Measurements from ENCODE around the gene NFKBIB. TPM values are rescaled to one million over a fixed set of nuclear protein-coding genes. Genes with fewer than 3 reads are reported as not detected.

Gene NFKBIB
- total and polyA plus RNA-seq, 2 of the 13 experiments (the other 11 are each of a cell fraction or from before 2014, with no cell fraction given), result 8.6 to 14.9 TPM

DNA sequence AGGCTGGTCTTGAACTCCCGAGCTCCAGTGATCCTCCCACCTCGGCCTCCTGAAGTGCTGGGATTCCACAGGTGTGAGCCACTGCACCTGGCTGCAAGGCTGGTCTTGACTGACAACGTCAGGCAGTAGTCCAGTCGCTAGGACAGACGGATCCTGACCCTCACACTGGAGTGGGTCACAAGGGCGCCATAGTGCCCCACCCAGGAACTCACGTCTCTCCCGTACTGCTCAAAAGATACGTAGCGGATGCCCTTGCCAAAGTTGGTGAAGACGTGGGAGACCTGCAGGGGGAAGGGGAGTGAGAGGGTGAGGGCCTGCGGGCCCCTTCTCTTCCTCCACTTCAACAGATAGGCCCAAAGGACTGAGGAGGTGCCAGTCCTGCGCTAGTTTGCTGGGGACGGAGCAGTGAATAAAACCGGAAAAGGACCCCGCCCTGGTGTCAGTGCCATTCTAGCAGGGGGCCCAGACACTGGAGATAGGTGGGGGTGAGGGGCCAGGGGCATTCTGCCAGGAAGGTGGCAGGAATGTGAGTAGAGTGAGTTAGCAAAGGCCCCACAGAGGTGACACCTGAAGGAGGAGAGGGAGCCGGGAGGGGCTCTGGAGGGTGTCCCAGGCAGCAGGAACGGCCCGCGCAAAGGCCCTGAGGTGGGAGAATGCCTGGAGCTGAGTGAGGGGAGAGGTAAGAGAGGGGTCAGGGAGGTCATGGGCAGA is 42.9 kb downstream of the NFKBIB start:
- WGBS (ENCODE audit: low lambda C conversion rate), result 90% methylated on average over 20 of the region's 20 CpGs
- no peak overlapping the region for H3K27ac ChIP-seq (ENCODE audit: extremely low read length, insufficient read depth, low read length)
- ChIA-PET POLR2A (no interaction called here), CTCF (ENCODE audit: low intra/inter-chr PET ratio, low total read pairs) (no interaction called here)
- no peaks in the 10 kb centered on the region for H4K20me1 ChIP-seq (ENCODE audit: insufficient read depth, low read length)
- intact Hi-C loops (cut with micrococcal nuclease; ENCODE audit: unreplicated experiment) (no loop called here), in situ Hi-C loops (cut with HindIII; ENCODE audit: extremely low pct_ligation_motif_present, low pct_unique_long_range_greater_than_20kb) (no loop called here)
- H3K36me3 ChIP-seq (replicated peaks in 1 of 2; ENCODE audit: control insufficient read depth in 1 of 2, insufficient read depth in 2 of 2, low read length in 2 of 2), result peaks cover 14 to 25% of the 10 kb centered on the region in 2 experiments
- H3K9me3 ChIP-seq (ENCODE audit: low read length), result no peaks in the 10 kb centered on the region
- ATAC-seq (peak; percentile 37), DNase-seq (ENCODE audit: low spot score) (no peak), FAIRE-seq (no peak)
- H2AFZ ChIP-seq (ENCODE audit: low read length), result no peak overlapping the region
- no peaks in the 10 kb centered on the region for H3K4me1 ChIP-seq (ENCODE audit: insufficient read depth, low read length)
- H3K79me2 ChIP-seq (ENCODE audit: insufficient read depth, low read length), result no peaks in the 10 kb centered on the region
- H3K4me2 ChIP-seq (ENCODE audit: low read depth, low read length), result no peak overlapping the region
- H3K27me3 ChIP-seq (ENCODE audit: control insufficient read depth in 1 of 2, insufficient read depth in 2 of 2, low read length in 2 of 2), result no peaks in the 10 kb centered on the region
- BruUV-seq (replicated peaks), result no TSS peak
- H3K4me3 ChIP-seq (replicated peaks in 1 of 3; ENCODE audit: insufficient read depth in 1 of 3, low read depth in 2 of 3, low read length in 3 of 3), result no peak overlapping the region
- no peak overlapping the region for H3K9ac ChIP-seq (ENCODE audit: insufficient read depth, low read depth, low read length)
- TF ChIP-seq ZBTB38 (CRISPR knock-in tag; IDR thresholded peaks at IDR 0.05) (0 out of 2 replicates have a peak, but pooled peaks have one; percentile 29), ZUFSP (CRISPR knock-in tag; IDR thresholded peaks at IDR 0.05; ENCODE audit: borderline replicate concordance) (no peak), PBX2 (CRISPR knock-in tag; IDR thresholded peaks at IDR 0.05) (no peak), ZNF160 (CRISPR knock-in tag; IDR thresholded peaks at IDR 0.05) (no peak), KDM2A (CRISPR knock-in tag; IDR thresholded peaks at IDR 0.05; ENCODE audit: borderline replicate concordance, low read depth) (0 out of 2 replicates have a peak, but pooled peaks have one; percentile 24), SAFB2 (CRISPR knock-in tag; IDR thresholded peaks at IDR 0.05; ENCODE audit: borderline replicate concordance, low read depth) (no peak), SMARCE1 (IDR thresholded peaks at IDR 0.05; ENCODE audit: borderline replicate concordance) (no peak), POLR2AphosphoS5 (IDR thresholded peaks at IDR 0.05; ENCODE audit: low read depth, low read length) (peak; percentile 59), ZNF7 (CRISPR knock-in tag; IDR thresholded peaks at IDR 0.05) (no peak), SP5 (CRISPR knock-in tag; IDR thresholded peaks at IDR 0.05; ENCODE audit: borderline replicate concordance, low read depth) (no peak), CBX5 (CRISPR knock-in tag; IDR thresholded peaks at IDR 0.05; ENCODE audit: borderline replicate concordance) (no peak), ZNF746 (CRISPR knock-in tag; IDR thresholded peaks at IDR 0.05) (no peak), HDAC2 (CRISPR knock-in tag; IDR thresholded peaks at IDR 0.05) (no peak), NR2C2 (CRISPR knock-in tag; IDR thresholded peaks at IDR 0.05; ENCODE audit: borderline replicate concordance) (no peak), HHEX (CRISPR knock-in tag; IDR thresholded peaks at IDR 0.05) (no peak), RNF2 (conservative IDR thresholded peaks at IDR 0.05; ENCODE audit: low read depth) (no peak), ZNF761 (CRISPR knock-in tag; conservative IDR thresholded peaks at IDR 0.05) (no peak)
- TF ChIP-seq, protein P1, sequence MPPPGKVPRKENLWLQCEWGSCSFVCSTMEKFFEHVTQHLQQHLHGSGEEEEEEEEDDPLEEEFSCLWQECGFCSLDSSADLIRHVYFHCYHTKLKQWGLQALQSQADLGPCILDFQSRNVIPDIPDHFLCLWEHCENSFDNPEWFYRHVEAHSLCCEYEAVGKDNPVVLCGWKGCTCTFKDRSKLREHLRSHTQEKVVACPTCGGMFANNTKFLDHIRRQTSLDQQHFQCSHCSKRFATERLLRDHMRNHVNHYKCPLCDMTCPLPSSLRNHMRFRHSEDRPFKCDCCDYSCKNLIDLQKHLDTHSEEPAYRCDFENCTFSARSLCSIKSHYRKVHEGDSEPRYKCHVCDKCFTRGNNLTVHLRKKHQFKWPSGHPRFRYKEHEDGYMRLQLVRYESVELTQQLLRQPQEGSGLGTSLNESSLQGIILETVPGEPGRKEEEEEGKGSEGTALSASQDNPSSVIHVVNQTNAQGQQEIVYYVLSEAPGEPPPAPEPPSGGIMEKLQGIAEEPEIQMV (CRISPR knock-in tag; IDR thresholded peaks at IDR 0.05; ENCODE audit: low read depth), result no peak
- TF ChIP-seq, protein P2, sequence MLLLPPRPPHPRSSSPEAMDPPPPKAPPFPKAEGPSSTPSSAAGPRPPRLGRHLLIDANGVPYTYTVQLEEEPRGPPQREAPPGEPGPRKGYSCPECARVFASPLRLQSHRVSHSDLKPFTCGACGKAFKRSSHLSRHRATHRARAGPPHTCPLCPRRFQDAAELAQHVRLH (CRISPR knock-in tag; IDR thresholded peaks at IDR 0.05; ENCODE audit: borderline replicate concordance, low read depth), result no peak
- TF ChIP-seq, protein P3, sequence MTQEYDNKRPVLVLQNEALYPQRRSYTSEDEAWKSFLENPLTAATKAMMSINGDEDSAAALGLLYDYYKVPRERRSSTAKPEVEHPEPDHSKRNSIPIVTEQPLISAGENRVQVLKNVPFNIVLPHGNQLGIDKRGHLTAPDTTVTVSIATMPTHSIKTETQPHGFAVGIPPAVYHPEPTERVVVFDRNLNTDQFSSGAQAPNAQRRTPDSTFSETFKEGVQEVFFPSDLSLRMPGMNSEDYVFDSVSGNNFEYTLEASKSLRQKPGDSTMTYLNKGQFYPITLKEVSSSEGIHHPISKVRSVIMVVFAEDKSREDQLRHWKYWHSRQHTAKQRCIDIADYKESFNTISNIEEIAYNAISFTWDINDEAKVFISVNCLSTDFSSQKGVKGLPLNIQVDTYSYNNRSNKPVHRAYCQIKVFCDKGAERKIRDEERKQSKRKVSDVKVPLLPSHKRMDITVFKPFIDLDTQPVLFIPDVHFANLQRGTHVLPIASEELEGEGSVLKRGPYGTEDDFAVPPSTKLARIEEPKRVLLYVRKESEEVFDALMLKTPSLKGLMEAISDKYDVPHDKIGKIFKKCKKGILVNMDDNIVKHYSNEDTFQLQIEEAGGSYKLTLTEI (CRISPR knock-in tag; conservative IDR thresholded peaks at IDR 0.05), result no peak
